PC-3 (cell line): ENCODE results near the gene SARNP. TPM values are rescaled to one million over a fixed set of nuclear protein-coding genes. Genes with fewer than 3 reads are reported as not detected.
A peak's percentile ranks its signal among the peaks of the same experiment; 100 is the strongest.

Source experiments
- ATAC-seq: fragments of 200-7000 bp; cut with Tn5 transposase; 2 replicates; pipeline ENCODE4 v1.9.1; 2020; ENCODE audit warnings: mild to moderate bottlenecking, moderate library complexity
- BruUV-seq: library from RNA; stranded (reverse); fragments of 400-500 nt; replicated peaks from 2 replicates; lab custom pipeline; 2021; lab: Mats Ljungman, UMichigan
- CTCF ChIA-PET: fragments of 300-600 bp; sonication (Branson Sonifier 250); formaldehyde crosslinking; loops from one replicate; lab custom pipeline; 2022; ENCODE audit warnings: antibody characterized with exemption; lab: Charles Lee
- POLR2A ChIA-PET: fragments of 300-600 bp; sonication (Branson Sonifier 250); formaldehyde crosslinking; loops from one replicate; lab custom pipeline; 2022; ENCODE audit warnings: antibody characterized with exemption; ENCODE audit not compliant: unreplicated experiment; lab: Charles Lee
- DNase-seq: peaks from one replicate; pipeline ENCODE4 v3.0.0-alpha.2; 2015
- H2AFZ ChIP-seq: fragments of 300-600 bp; sonication (generic); 2 replicates; pipeline ENCODE4 v1.6.0; 2016; ENCODE audit warnings: antibody characterized with exemption, low read length
- H3F3A ChIP-seq: fragments of 300-600 bp; sonication (generic); one replicate; pipeline ENCODE4 v1.6.0; 2017; ENCODE audit warnings: antibody characterized with exemption, low read length, control low read depth, mild to moderate bottlenecking; ENCODE audit not compliant: unreplicated experiment
- H3K27ac ChIP-seq: fragments of 300-600 bp; sonication (generic); 2 replicates; pipeline ENCODE4 v1.5.1; 2016; ENCODE audit warnings: mild to moderate bottlenecking, low read length
- H3K27me3 ChIP-seq: fragments of 300-600 bp; sonication (generic); 2 replicates; pipeline ENCODE4 v1.6.1; 2016; ENCODE audit warnings: low read length, mixed read lengths
- H3K36me3 ChIP-seq: fragments of 300-600 bp; sonication (generic); 2 replicates; pipeline ENCODE4 v1.6.1; 2016; ENCODE audit warnings: low read depth, mixed run types, low read length, mixed read lengths
- H3K4me1 ChIP-seq: fragments of 300-600 bp; sonication (generic); 2 replicates; pipeline ENCODE4 v1.5.1; 2016; ENCODE audit warnings: low read length; ENCODE audit not compliant: insufficient read depth
- H3K4me2 ChIP-seq: fragments of 300-600 bp; sonication (generic); 2 replicates; pipeline ENCODE4 v1.6.0; 2016; ENCODE audit warnings: low read length
- H3K4me3 ChIP-seq: fragments of 300-600 bp; sonication (generic); 2 replicates; pipeline ENCODE4 v1.5.1; 2016; ENCODE audit warnings: mild to moderate bottlenecking, low read length, mixed read lengths
- H3K79me2 ChIP-seq: fragments of 300-600 bp; sonication (generic); 2 replicates; pipeline ENCODE4 v1.6.1; 2017; ENCODE audit warnings: low read length, mixed read lengths
- H3K9ac ChIP-seq: fragments of 300-600 bp; sonication (generic); 2 replicates; pipeline ENCODE4 v1.6.0; 2016; ENCODE audit warnings: mild to moderate bottlenecking, low read length
- H3K9me2 ChIP-seq: fragments of 300-600 bp; sonication (generic); replicated peaks from 2 replicates; pipeline ENCODE4 v1.6.1; 2016; ENCODE audit warnings: mixed run types, low read length, mixed read lengths
- H3K9me3 ChIP-seq: fragments of 300-600 bp; sonication (generic); 2 replicates; pipeline ENCODE4 v1.6.1; 2016; ENCODE audit warnings: low read length, mixed read lengths
- H4K20me1 ChIP-seq: fragments of 300-600 bp; sonication (generic); 2 replicates; pipeline ENCODE4 v1.6.1; 2016; ENCODE audit warnings: low read length, mixed read lengths
- EZH2 ChIP-seq: fragments of 300-600 bp; sonication (generic); IDR thresholded peaks from one replicate; pipeline ENCODE4 v1.6.1; 2017; ENCODE audit warnings: antibody characterized with exemption, mild to moderate bottlenecking, low read length; ENCODE audit not compliant: unreplicated experiment
- EZH2phosphoT487 ChIP-seq: fragments of 300-600 bp; sonication (generic); IDR thresholded peaks from 2 replicates; pipeline ENCODE4 v1.6.1; 2018; ENCODE audit warnings: mild to moderate bottlenecking, antibody characterized with exemption, low read length, borderline replicate concordance
- intact Hi-C: fragments of 100-400 bp; cut with micrococcal nuclease; formaldehyde crosslinking; loops from 2 replicates; pipeline ENCODE4 v1.9.0; 2023
- total RNA-seq: library from RNA; depleted of rRNA; stranded (reverse); fragments of >200 nt; gene quantifications from 2 replicates; pipeline ENCODE4 v1.2.3, GENCODE V29; 2014
- TF ChIP-seq, protein P1 (sequence below): fragments of 300-600 bp; sonication (generic); conservative IDR thresholded peaks from 2 replicates; pipeline ENCODE4 v1.5.1; 2017; ENCODE audit warnings: antibody characterized with exemption, low read depth, mild to moderate bottlenecking, low read length

The SARNP gene
- total RNA-seq, 1 experiment from 2014 or later: 103 TPM

DNA sequence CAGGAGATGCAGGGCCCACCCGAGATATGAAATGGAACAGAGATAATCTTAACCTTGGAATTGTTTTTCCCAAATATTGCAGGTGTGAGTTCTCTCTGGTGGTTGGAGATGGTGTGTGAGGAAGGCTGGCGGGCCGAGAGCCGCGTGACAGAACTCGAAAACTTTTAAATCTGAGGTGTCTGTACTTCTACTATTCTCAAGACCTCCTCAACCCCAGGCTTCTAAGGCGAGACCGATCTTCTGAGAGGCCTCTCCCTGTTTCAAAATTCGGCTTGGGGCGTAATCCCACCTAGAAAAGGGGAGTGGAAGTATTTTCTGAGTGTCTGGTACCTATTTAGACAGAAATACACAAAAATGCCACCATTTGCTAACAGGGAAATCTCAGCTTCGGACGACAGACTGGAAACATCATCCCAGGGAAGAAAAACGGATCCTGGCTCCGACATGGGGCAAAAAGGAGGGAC, 611 bp downstream of the SARNP start:
- Histone ChIP-seq H4K20me1 (peaks cover 18% of the 10 kb centered on the region), H3F3A (no peaks in the 10 kb centered on the region), H3K9ac (peak overlapping the region; percentile 93), H3K9me3 (no peaks in the 10 kb centered on the region), H3K27ac (peak overlapping the region; percentile 51), H3K27me3 (no peaks in the 10 kb centered on the region), H3K4me1 (peaks cover 21% of the 10 kb centered on the region), H2AFZ (peak overlapping the region; percentile 82), H3K4me3 (peak overlapping the region; percentile 94), H3K36me3 (peaks cover 31% of the 10 kb centered on the region), H3K79me2 (peaks cover 79% of the 10 kb centered on the region), H3K9me2 (no peaks in the 10 kb centered on the region), H3K4me2 (peak overlapping the region; percentile 98)
- BruUV-seq: TSS peak; percentile 76
- TF ChIP-seq EZH2phosphoT487: no peak
- TF ChIP-seq EZH2: no peak
- TF ChIP-seq, protein P1, sequence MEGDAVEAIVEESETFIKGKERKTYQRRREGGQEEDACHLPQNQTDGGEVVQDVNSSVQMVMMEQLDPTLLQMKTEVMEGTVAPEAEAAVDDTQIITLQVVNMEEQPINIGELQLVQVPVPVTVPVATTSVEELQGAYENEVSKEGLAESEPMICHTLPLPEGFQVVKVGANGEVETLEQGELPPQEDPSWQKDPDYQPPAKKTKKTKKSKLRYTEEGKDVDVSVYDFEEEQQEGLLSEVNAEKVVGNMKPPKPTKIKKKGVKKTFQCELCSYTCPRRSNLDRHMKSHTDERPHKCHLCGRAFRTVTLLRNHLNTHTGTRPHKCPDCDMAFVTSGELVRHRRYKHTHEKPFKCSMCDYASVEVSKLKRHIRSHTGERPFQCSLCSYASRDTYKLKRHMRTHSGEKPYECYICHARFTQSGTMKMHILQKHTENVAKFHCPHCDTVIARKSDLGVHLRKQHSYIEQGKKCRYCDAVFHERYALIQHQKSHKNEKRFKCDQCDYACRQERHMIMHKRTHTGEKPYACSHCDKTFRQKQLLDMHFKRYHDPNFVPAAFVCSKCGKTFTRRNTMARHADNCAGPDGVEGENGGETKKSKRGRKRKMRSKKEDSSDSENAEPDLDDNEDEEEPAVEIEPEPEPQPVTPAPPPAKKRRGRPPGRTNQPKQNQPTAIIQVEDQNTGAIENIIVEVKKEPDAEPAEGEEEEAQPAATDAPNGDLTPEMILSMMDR: no peak
- ChIA-PET POLR2A (interaction anchor here (0.5 to 2.3 kb wide), 5 partner anchors 13 to 157 kb away, joined by 3 to 32 read pairs (median 6); partner anchors contain the start of genes DNAJC14 and RAB5B), CTCF (interaction anchor here (1.0 to 1.9 kb wide), 2 partner anchors 123 to 135 kb away, joined by 4 to 8 read pairs; a partner anchor contains a TSS)
- intact Hi-C loops: loop anchor here (1.0 to 5.0 kb wide), 3 partner anchors 12 to 116 kb away; partner anchors contain the start of genes DNAJC14 and GDF11
- DNase-seq: peak; percentile 17
- ATAC-seq: no peak

DNA sequence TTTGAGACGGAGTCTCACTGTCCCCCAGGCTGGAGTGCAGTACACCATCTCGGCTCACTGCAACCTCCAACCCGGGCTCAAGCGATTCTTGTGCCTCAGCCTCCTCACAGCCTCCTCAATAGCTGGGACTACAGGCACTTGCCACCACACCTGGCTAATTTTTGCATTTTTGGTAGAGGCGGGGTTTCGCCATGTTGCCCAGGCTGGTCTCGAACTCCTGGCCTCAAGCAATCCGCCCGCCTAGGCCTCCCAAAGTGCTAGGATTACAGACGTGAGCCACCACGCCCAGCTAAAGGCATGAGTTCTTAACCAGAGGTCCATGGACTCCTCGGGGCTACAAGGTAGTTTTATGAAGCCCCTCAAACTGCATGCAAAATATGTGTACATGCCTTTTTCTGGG, 2.1 kb downstream of the SARNP start:
- POLR2A ChIA-PET: no interaction called here
- H3K27ac ChIP-seq: no peak overlapping the region
- H3K79me2 ChIP-seq: peaks cover 93% of the 10 kb centered on the region
- no peaks in the 10 kb centered on the region for H3K9me3 ChIP-seq
- H3K9me2 ChIP-seq: no peaks in the 10 kb centered on the region
- peak overlapping the region; percentile 93; the same call in 1 of the 2 replicates for H3K9ac ChIP-seq
- TF ChIP-seq EZH2phosphoT487 (no peak), EZH2 (no peak)
- TF ChIP-seq, protein P1: no peak
- H4K20me1 ChIP-seq: peaks cover 18% of the 10 kb centered on the region
- ATAC-seq: no peak
- intact Hi-C loops: loop anchor here (5.0 kb wide), 1 partner anchor 73 kb away; the partner anchor contains the start of gene GDF11
- CTCF ChIA-PET: no interaction called here
- no peak for DNase-seq
- H3K4me1 ChIP-seq: peaks cover 21% of the 10 kb centered on the region
- H3K4me2 ChIP-seq: peak overlapping the region; percentile 98
- no peaks in the 10 kb centered on the region for H3K27me3 ChIP-seq
- H3F3A ChIP-seq: no peaks in the 10 kb centered on the region
- no TSS peak for BruUV-seq
- peak overlapping the region; percentile 94 for H3K4me3 ChIP-seq
- peaks cover 21% of the 10 kb centered on the region for H3K36me3 ChIP-seq
- no peak overlapping the region for H2AFZ ChIP-seq

DNA sequence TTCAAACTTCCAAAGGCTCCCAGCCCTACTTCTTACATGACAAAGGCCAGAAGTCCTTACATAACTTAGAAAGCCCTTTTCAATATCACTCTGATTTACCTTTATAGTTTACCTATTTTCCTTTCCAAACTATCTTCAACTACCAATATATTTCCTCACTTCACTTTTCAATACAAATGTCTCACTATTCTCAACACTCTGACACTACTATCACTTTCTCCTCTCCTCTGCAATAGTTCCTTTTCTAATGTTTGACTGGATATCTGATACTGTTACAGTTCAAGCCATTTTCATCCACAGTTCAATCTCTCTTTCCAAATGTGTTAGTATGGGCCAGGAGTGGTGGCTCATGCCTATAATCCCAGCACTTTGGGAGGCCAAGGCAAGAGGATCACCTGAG, 3.3 kb downstream of the SARNP start:
- no peak overlapping the region for H3K9ac ChIP-seq
- no TSS peak for BruUV-seq
- H3K4me2 ChIP-seq: no peak overlapping the region
- peaks cover 94% of the 10 kb centered on the region for H3K79me2 ChIP-seq
- H3K4me1 ChIP-seq: peaks cover 21% of the 10 kb centered on the region
- H4K20me1 ChIP-seq: peaks cover 18% of the 10 kb centered on the region
- ChIA-PET CTCF (no interaction called here), POLR2A (no interaction called here)
- peaks cover 9% of the 10 kb centered on the region; the same call in 1 of the 2 replicates for H3K36me3 ChIP-seq
- no peaks in the 10 kb centered on the region for H3K9me2 ChIP-seq
- no peaks in the 10 kb centered on the region for H3K27me3 ChIP-seq
- no peaks in the 10 kb centered on the region for H3F3A ChIP-seq
- no peak for ATAC-seq
- no peak overlapping the region for H3K4me3 ChIP-seq
- intact Hi-C loops: no loop called here
- no peaks in the 10 kb centered on the region for H3K9me3 ChIP-seq
- DNase-seq: no peak
- no peak overlapping the region for H3K27ac ChIP-seq
- H2AFZ ChIP-seq: no peak overlapping the region
- TF ChIP-seq EZH2 (no peak), EZH2phosphoT487 (no peak)
- TF ChIP-seq, protein P1: no peak
